Ishikawa (cell line): Measurements from ENCODE around the gene PSMA4.

ENCODE experiments used
- CEBPB ChIP-seq: IDR thresholded peaks from 2 replicates; pipeline ENCODE4 v1.6.1; 2012
- CREB1 ChIP-seq: IDR thresholded peaks from 2 replicates; pipeline ENCODE4 v1.6.1; 2012; ENCODE audit warnings: low read depth
- EGR1 ChIP-seq: IDR thresholded peaks from 2 replicates; pipeline ENCODE4 v1.6.1; 2012
- EP300 ChIP-seq: IDR thresholded peaks from 2 replicates; pipeline ENCODE4 v1.6.1; 2012; ENCODE audit warnings: borderline replicate concordance
- FOXM1 ChIP-seq: IDR thresholded peaks from 2 replicates; pipeline ENCODE4 v1.6.1; 2012; ENCODE audit warnings: low read depth, borderline replicate concordance
- RAD21 ChIP-seq: IDR thresholded peaks from 2 replicates; pipeline ENCODE4 v1.6.1; 2012; ENCODE audit warnings: low read depth
- REST ChIP-seq: IDR thresholded peaks from 2 replicates; pipeline ENCODE4 v1.6.1; 2012; ENCODE audit warnings: low read depth, mild to moderate bottlenecking
- TAF1 ChIP-seq: IDR thresholded peaks from 2 replicates; pipeline ENCODE4 v1.6.1; 2012; ENCODE audit warnings: low read depth, mild to moderate bottlenecking
- TCF12 ChIP-seq: IDR thresholded peaks from 2 replicates; pipeline ENCODE4 v1.6.1; 2012; ENCODE audit warnings: low read depth
- YY1 ChIP-seq: IDR thresholded peaks from 2 replicates; pipeline ENCODE4 v1.6.1; 2012; ENCODE audit warnings: low read depth
- ZBTB7A ChIP-seq: IDR thresholded peaks from 2 replicates; pipeline ENCODE4 v1.6.1; 2012; ENCODE audit warnings: low read depth

- TF ChIP-seq EP300 (no peak), TCF12 (no peak), REST (no peak), RAD21 (no peak), YY1 (no peak), TAF1 (no peak), CREB1 (no peak), EGR1 (no peak), CEBPB (no peak), ZBTB7A (no peak), FOXM1 (no peak)
Measured at GRCh38 chr15:78570710-78571109, 30.5 kb downstream of the PSMA4 start.
